GM12878 (cell line): ENCODE results near the gene MLPH. TPM values are rescaled to one million over a fixed set of nuclear protein-coding genes. Genes with fewer than 3 reads are reported as not detected.

Source experiments
- ATAC-seq: fragments of 200-7000 bp; cut with Tn5 transposase; 3 replicates; pipeline ENCODE4 v1.9.1; 2020; ENCODE audit warnings: mild to moderate bottlenecking, moderate library complexity
- BruUV-seq: library from RNA; stranded (reverse); fragments of 400-500 nt; replicated peaks from 2 replicates; lab custom pipeline; 2021; lab: Mats Ljungman, UMichigan
- CTCF ChIA-PET: fragments of 300-600 bp; sonication (Branson Sonifier 250); formaldehyde crosslinking; extraction: SDS; loops from one replicate; lab custom pipeline; 2021; ENCODE audit warnings: inconsistent platforms; lab: Yijun Ruan, JAX
- POLR2A ChIA-PET: fragments of 350-600 bp; formaldehyde crosslinking; extraction: SDS; loops from one replicate; lab custom pipeline; 2021; ENCODE audit warnings: inconsistent platforms; lab: Charles Lee
- RAD21 ChIA-PET: fragments of 300-600 bp; sonication (Branson Sonifier 250); formaldehyde crosslinking; loops from one replicate; lab custom pipeline; 2023; ENCODE audit warnings: antibody characterized with exemption; ENCODE audit not compliant: unreplicated experiment; lab: Charles Lee
- SMC1A ChIA-PET: fragments of 300-600 bp; sonication (Branson Sonifier 250); formaldehyde crosslinking; loops from one replicate; lab custom pipeline; 2023; ENCODE audit not compliant: unreplicated experiment, uncharacterized antibody; lab: Charles Lee
- DNase-seq: peaks from one replicate; pipeline ENCODE4 v3.0.0-alpha.2; 2011; ENCODE audit warnings: low read depth, low spot score
- FAIRE-seq: peaks from 3 replicates; lab custom pipeline; 2011; peaks lifted over from hg19 to GRCh38; lab: Jason Lieb, UNC
- H2AFZ ChIP-seq: 2 replicates; pipeline ENCODE4 v1.6.0; 2011; ENCODE audit warnings: low read depth, low read length, control low read depth; ENCODE audit not compliant: control insufficient read depth
- H3K27ac ChIP-seq: 2 replicates; pipeline ENCODE4 v1.5.1; 2011; ENCODE audit warnings: control low read depth; ENCODE audit not compliant: control insufficient read depth, insufficient read depth
- H3K27me3 ChIP-seq, 2 experiments: replicated peaks in 1 of 2; 2 replicates each; pipeline versions ENCODE4 v1.6.0 to v1.6.1; 2011; ENCODE audit warnings: low read length in 1 of 2; ENCODE audit not compliant: control insufficient read depth in 2 of 2, insufficient read depth in 2 of 2
- H3K36me3 ChIP-seq, 2 experiments: 2 replicates each; pipeline ENCODE4 v1.5.1; 2011; ENCODE audit warnings: low read length in 1 of 2; ENCODE audit not compliant: control insufficient read depth in 2 of 2, insufficient read depth in 2 of 2
- H3K4me1 ChIP-seq: 2 replicates; pipeline ENCODE4 v1.6.1; 2011; ENCODE audit warnings: mild to moderate bottlenecking, low read length, moderate library complexity, mixed read lengths; ENCODE audit not compliant: control insufficient read depth, insufficient read depth
- H3K4me2 ChIP-seq: 2 replicates; pipeline ENCODE4 v1.6.0; 2011; ENCODE audit warnings: control low read depth; ENCODE audit not compliant: control insufficient read depth, insufficient read depth
- H3K4me3 ChIP-seq: fragments of 200-600 bp; sonication (generic); 2 replicates; pipeline ENCODE4 v1.5.1; 2016
- H3K79me2 ChIP-seq: 2 replicates; pipeline ENCODE4 v1.6.0; 2011; ENCODE audit warnings: low read length; ENCODE audit not compliant: control insufficient read depth, insufficient read depth
- H3K9ac ChIP-seq: 2 replicates; pipeline ENCODE4 v1.8.0; 2011; ENCODE audit warnings: low read length, control low read depth, mixed read lengths; ENCODE audit not compliant: control insufficient read depth, insufficient read depth
- H3K9me3 ChIP-seq: replicated peaks from 3 replicates; pipeline ENCODE4 v1.5.1; 2011; ENCODE audit warnings: mild to moderate bottlenecking, low read length; ENCODE audit not compliant: control insufficient read depth, insufficient read depth
- H4K20me1 ChIP-seq: 2 replicates; pipeline ENCODE4 v1.6.0; 2011; ENCODE audit not compliant: control insufficient read depth, insufficient read depth
- CTCF ChIP-seq, 3 experiments: IDR thresholded peaks in 2 of 3; conservative IDR thresholded peaks in 1 of 3; 2 replicates each; pipeline ENCODE4 v1.5.1; 2011; ENCODE audit warnings: low read depth in 3 of 3, low read length in 3 of 3, mild to moderate bottlenecking in 3 of 3, control low read depth in 2 of 3, moderate library complexity in 2 of 3, inconsistent platforms in 1 of 3, mixed read lengths in 1 of 3; ENCODE audit not compliant: control insufficient read depth in 2 of 3, insufficient read depth in 1 of 3; ENCODE audit errors: extremely low read depth in 1 of 3
- DPF2 ChIP-seq: fragments of 450-650 bp; IDR thresholded peaks from 2 replicates; pipeline ENCODE4 v1.6.1; 2017; ENCODE audit warnings: mild to moderate bottlenecking
- EGR1 ChIP-seq, 2 experiments: IDR thresholded peaks; 1 replicate in 1 of 2; 2 replicates in 1 of 2; pipeline ENCODE4 v1.6.1; 2011 to 2012; ENCODE audit warnings: low read depth in 2 of 2, low read length in 2 of 2, borderline replicate concordance in 1 of 2, mild to moderate bottlenecking in 1 of 2, moderate library complexity in 1 of 2
- GATAD2B ChIP-seq: fragments of 450-650 bp; conservative IDR thresholded peaks from 2 replicates; pipeline ENCODE4 v1.6.1; 2017; ENCODE audit warnings: low read depth, mild to moderate bottlenecking, moderate library complexity
- IKZF1 ChIP-seq: fragments of 450-650 bp; conservative IDR thresholded peaks from 2 replicates; pipeline ENCODE4 v1.6.1; 2017; ENCODE audit warnings: antibody characterized with exemption, mild to moderate bottlenecking
- MAX ChIP-seq: IDR thresholded peaks from 2 replicates; pipeline ENCODE4 v1.6.1; 2012; ENCODE audit warnings: low read depth, low read length, improper control_type of control experiment
- MEF2B ChIP-seq: fragments of 450-650 bp; IDR thresholded peaks from 2 replicates; pipeline ENCODE4 v1.6.1; 2018; ENCODE audit warnings: mild to moderate bottlenecking, moderate library complexity; ENCODE audit not compliant: partially characterized antibody, poor library complexity, severe bottlenecking
- MYB ChIP-seq: fragments of 150-350 bp; IDR thresholded peaks from 2 replicates; pipeline ENCODE4 v1.6.1; 2014; ENCODE audit warnings: mild to moderate bottlenecking, low read depth, low read length, borderline replicate concordance
- NR2F1 ChIP-seq: fragments of 450-650 bp; conservative IDR thresholded peaks from 2 replicates; pipeline ENCODE4 v1.6.1; 2017; ENCODE audit warnings: mild to moderate bottlenecking
- POLR2A ChIP-seq: IDR thresholded peaks from 2 replicates; pipeline ENCODE4 v1.6.1; 2011; ENCODE audit warnings: low read depth, mild to moderate bottlenecking, low read length
- SIN3A ChIP-seq: IDR thresholded peaks from 2 replicates; pipeline ENCODE4 v1.6.1; 2012; ENCODE audit warnings: low read depth, low read length, improper control_type of control experiment
- SMC3 ChIP-seq: IDR thresholded peaks from 2 replicates; pipeline ENCODE4 v1.6.1; 2011; ENCODE audit warnings: low read length, improper control_type of control experiment, borderline replicate concordance
- SUZ12 ChIP-seq: fragments of 200-600 bp; sonication (generic); IDR thresholded peaks from one replicate; pipeline ENCODE4 v1.6.1; 2018; ENCODE audit warnings: antibody characterized with exemption, mild to moderate bottlenecking; ENCODE audit not compliant: unreplicated experiment
- ZNF207 ChIP-seq: fragments of 450-650 bp; IDR thresholded peaks from 2 replicates; pipeline ENCODE4 v1.6.1; 2014; ENCODE audit warnings: antibody characterized with exemption, mild to moderate bottlenecking, borderline replicate concordance
- ZNF592 ChIP-seq: fragments of 450-650 bp; IDR thresholded peaks from 2 replicates; pipeline ENCODE4 v1.6.1; 2017; ENCODE audit warnings: mild to moderate bottlenecking, moderate library complexity
- WGBS: methylation state at CpG from one replicate; pipeline ENCODE4 v1.1.6; 2016; ENCODE audit warnings: low lambda C conversion rate; ENCODE audit not compliant: insufficient replicate concordance, insufficient coverage; ENCODE audit errors: missing lambda C conversion rate; 5-methylcytosine and 5-hydroxymethylcytosine counted together
- in situ Hi-C: fragments of 300-500 bp; cut with MboI; formaldehyde crosslinking; loops from 9 replicates; pipeline ENCODE4 v1.14.3; 2018; ENCODE audit warnings: mixed read lengths
- intact Hi-C: fragments of 100-400 bp; cut with micrococcal nuclease; formaldehyde crosslinking; loops from one replicate; pipeline ENCODE4 v1.14.2; 2022; ENCODE audit not compliant: unreplicated experiment
- polyA plus RNA-seq, 11 experiments: library from polyadenylated mRNA; depleted of rRNA in 4 of 11; unstranded in 6 of 11; stranded (reverse) in 5 of 11; fragments of >200 nt; fragmentation: Nextera tagmentation in 4 of 11; fragmentation: Illumina TruSeq in 1 of 11; extraction: Ambion mirVana in 4 of 11; extraction: Trizol in 1 of 11; gene quantifications; 1 replicate in 1 of 11; 2 replicates in 10 of 11; pipeline versions ENCODE4 v1.2.1 to v1.2.3, GENCODE V29; 2011 to 2016; ENCODE audit warnings: inconsistent platforms in 2 of 11, missing spikeins in 2 of 11, low read depth in 1 of 11
- total RNA-seq, 4 experiments: library from RNA; depleted of rRNA in 3 of 4; stranded (reverse); fragments of >200 nt in 3 of 4; fragmentation: Illumina TruSeq in 1 of 4; extraction: Trizol in 1 of 4; gene quantifications; 2 replicates each; pipeline versions ENCODE4 v1.2.1 to v1.2.3, GENCODE V29; 2013 to 2021

Gene MLPH
- total and polyA plus RNA-seq, 10 of the 15 experiments (the other 5 are each of a cell fraction or from before 2014, with no cell fraction given), result 0.16 to 0.85 TPM; not detected in 8

- ChIA-PET RAD21 (interaction anchor here (0.7 to 3.8 kb wide), 7 partner anchors 54 to 389 kb away, joined by 3 to 32 read pairs (median 5); partner anchors contain the start of gene COPS8), POLR2A (no interaction called here), CTCF (interaction anchor here (0.6 to 7.1 kb wide), 14 partner anchors 9 to 353 kb away, joined by 3 to 70 read pairs (median 3); no protein-coding TSS in a partner anchor), SMC1A (interaction anchor here (0.8 to 3.0 kb wide), 4 partner anchors 54 to 353 kb away, joined by 3 to 13 read pairs (median 4); no protein-coding TSS in a partner anchor)
- 2% methylated on average over 47 of the region's 79 CpGs for WGBS
- no peaks in the 10 kb centered on the region for H3K36me3 ChIP-seq
- H3K79me2 ChIP-seq, result no peaks in the 10 kb centered on the region
- FAIRE-seq, result no peak
- peak overlapping the region; percentile 80 for H2AFZ ChIP-seq
- peak overlapping the region; percentile 76 for H3K9ac ChIP-seq
- in situ Hi-C loops (loop anchor here (5.0 kb wide), 1 partner anchor 318 kb away; no protein-coding TSS in a partner anchor), intact Hi-C loops (loop anchor here (1.0 to 10.0 kb wide), 3 partner anchors 54 to 350 kb away; no protein-coding TSS in a partner anchor)
- no TSS peak for BruUV-seq
- H3K27me3 ChIP-seq, result peaks cover 6% of the 10 kb centered on the region in 2 experiments; a peak in 3 of 4 replicates
- H3K27ac ChIP-seq, result no peak overlapping the region
- H4K20me1 ChIP-seq, result no peaks in the 10 kb centered on the region
- peak; percentile 98 for ATAC-seq
- peak overlapping the region; percentile 82 for H3K4me2 ChIP-seq
- no peak for DNase-seq
- peaks cover 6% of the 10 kb centered on the region; the same call in 1 of the 2 replicates for H3K4me1 ChIP-seq
- no peaks in the 10 kb centered on the region for H3K9me3 ChIP-seq
- peak overlapping the region; percentile 94 for H3K4me3 ChIP-seq
- TF ChIP-seq SMC3 (peak; percentile 63), ZNF207 (0 out of 2 replicates have a peak, but pooled peaks have one; percentile 21), SIN3A (no peak), MAX (0 out of 2 replicates have a peak, but pooled peaks have one; percentile 19), GATAD2B (peak; percentile 88; the same call in 1 of the 2 replicates), ZNF592 (0 out of 2 replicates have a peak, but pooled peaks have one; percentile 48), MYB (0 out of 2 replicates have a peak, but pooled peaks have one; percentile 19), EGR1 (IDR thresholded peaks at IDR 0.05; ENCODE audit: borderline replicate concordance in 1 of 2, low read depth in 2 of 2, low read length in 2 of 2) (peak in 1 of 2 experiments; percentile 64; a peak in 1 of 3 replicates), SUZ12 (peak; percentile 70), IKZF1 (peak; percentile 65), DPF2 (no peak), CTCF (IDR thresholded peaks at IDR 0.05 in 2 of 3, conservative IDR thresholded peaks at IDR 0.05 in 1 of 3; ENCODE audit: control insufficient read depth in 2 of 3, extremely low read depth in 1 of 3, insufficient read depth in 1 of 3, low read depth in 3 of 3, low read length in 3 of 3) (peak; percentile 76 to 91 (median 85)), MEF2B (peak; percentile 49), NR2F1 (peak; percentile 78), POLR2A (0 out of 2 replicates have a peak, but pooled peaks have one; percentile 52)
These were observed 11.9 kb upstream of the MLPH start for GRCh38 chr2:237474931-237475703.
